ENCODE results near the gene ADAMTSL4. TPM values are rescaled to one million over a fixed set of nuclear protein-coding genes. Genes with fewer than 3 reads are reported as not detected.
"Not testable (repeated sequence)": the region's sequence is repeated elsewhere in the genome, so short reads cannot be mapped to it uniquely, and the experiment has no call there.

Gene ADAMTSL4
- total RNA-seq, 1 donor from 2014 or later: 85.3 TPM

DNA sequence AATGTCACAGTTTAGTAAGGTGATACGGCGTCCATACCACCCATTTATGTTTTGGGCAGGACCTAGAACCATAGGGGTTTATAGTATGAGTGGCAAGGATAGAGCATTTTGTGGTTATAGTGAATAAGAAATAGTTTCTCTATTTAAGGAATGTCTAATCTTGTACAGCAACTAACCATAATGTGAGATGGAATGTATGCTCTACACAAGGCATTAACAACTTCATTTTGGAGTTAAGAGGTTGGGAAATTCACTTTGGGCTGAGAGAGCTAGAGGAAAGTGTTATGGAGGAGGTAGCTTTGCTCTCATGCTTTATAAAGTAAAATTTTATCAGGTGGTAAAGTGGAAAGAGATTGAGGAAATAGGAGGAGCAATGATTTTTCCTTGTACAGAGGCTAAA lies 33.2 kb downstream of the ADAMTSL4 start:
- no peaks in the 10 kb centered on the region for H3K27me3 ChIP-seq
- peaks cover 0 to 6% of the 10 kb centered on the region in 2 donors for H3K4me1 ChIP-seq
- no peak for TF ChIP-seq CTCF (IDR thresholded peaks at IDR 0.05)
- no peak overlapping the region for H3K27ac ChIP-seq
- no peak for DNase-seq (ENCODE audit: low spot score in 2 of 2)
- H3K36me3 ChIP-seq: peaks cover under 1 to 19% of the 10 kb centered on the region in 2 donors
- intact Hi-C loops (cut with DNase I): no loop called here
- H3K4me3 ChIP-seq: no peak overlapping the region
- no peaks in the 10 kb centered on the region for H3K9me3 ChIP-seq

DNA sequence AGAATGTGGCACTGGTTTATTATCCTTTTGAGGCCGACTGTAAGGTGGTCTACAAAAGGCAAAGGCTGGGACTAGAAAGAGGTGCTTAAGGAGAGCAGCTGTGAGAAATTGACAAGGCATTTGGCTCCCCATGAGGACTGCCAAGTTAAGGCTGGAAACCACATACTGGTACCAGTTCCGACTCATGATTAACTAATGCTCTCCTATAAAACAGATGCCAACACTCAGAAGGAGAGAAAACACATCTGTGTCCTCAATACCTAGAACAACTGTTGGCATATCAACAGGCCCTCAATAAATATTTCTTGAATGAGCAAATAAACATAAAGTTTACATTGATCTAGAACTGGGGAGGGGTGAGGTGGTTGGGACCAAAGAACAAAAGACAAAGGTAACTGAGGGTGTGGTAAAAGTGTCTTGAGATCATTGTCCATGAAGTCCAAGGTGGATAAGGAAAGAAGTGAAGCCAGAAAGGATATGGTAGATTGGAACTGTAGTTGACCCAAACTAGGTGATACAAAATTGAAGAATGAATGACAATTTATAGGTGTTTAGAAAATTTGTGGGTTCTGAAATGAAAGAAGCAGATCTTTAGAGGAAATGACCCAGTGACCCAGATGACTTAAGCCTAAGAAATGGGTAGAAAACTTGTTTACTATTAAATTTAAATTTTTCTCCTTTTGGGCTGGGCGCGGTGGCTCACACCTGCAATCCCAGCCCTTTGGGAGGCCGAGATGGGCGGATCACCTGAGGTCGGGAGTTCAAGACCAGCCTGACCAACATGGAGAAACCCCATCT lies 47.1 kb downstream of the ADAMTSL4 start:
- TF ChIP-seq CTCF (IDR thresholded peaks at IDR 0.05): no peak
- Histone ChIP-seq H3K27me3 (no peaks in the 10 kb centered on the region), H3K4me1 (no peaks in the 10 kb centered on the region), H3K9me3 (no peaks in the 10 kb centered on the region), H3K27ac (no peak overlapping the region), H3K4me3 (no peak overlapping the region), H3K36me3 (peaks cover 4 to 15% of the 10 kb centered on the region in 2 donors)
- intact Hi-C loops (cut with DNase I): no loop called here
- no peak for DNase-seq (ENCODE audit: low spot score in 2 of 2)

- peaks cover 4 to 15% of the 10 kb centered on the region in 2 donors for H3K36me3 ChIP-seq
- no peak for TF ChIP-seq CTCF (IDR thresholded peaks at IDR 0.05)
- no peak overlapping the region for H3K4me3 ChIP-seq
- intact Hi-C loops (cut with DNase I): no loop called here
- no peaks in the 10 kb centered on the region for H3K4me1 ChIP-seq
- DNase-seq (ENCODE audit: low spot score in 2 of 2): no peak
- no peaks in the 10 kb centered on the region for H3K9me3 ChIP-seq
- H3K27me3 ChIP-seq: no peaks in the 10 kb centered on the region
- no peak overlapping the region for H3K27ac ChIP-seq
These were observed 47.8 kb downstream of the ADAMTSL4 start for GRCh38 chr1:150596976-150597375.

- peaks cover 4 to 15% of the 10 kb centered on the region in 2 donors for H3K36me3 ChIP-seq
- H3K9me3 ChIP-seq; H3K27ac ChIP-seq; intact Hi-C loops (cut with DNase I); DNase-seq (ENCODE audit: low spot score in 2 of 2); H3K27me3 ChIP-seq; H3K4me3 ChIP-seq; H3K4me1 ChIP-seq: not testable (repeated sequence)
These were observed 49.1 kb downstream of the ADAMTSL4 start for GRCh38 chr1:150598346-150598745.

GRCh38 chr1:150601540-150601939 lies 52.3 kb downstream of the ADAMTSL4 start:
- intact Hi-C loops (cut with DNase I): no loop called here
- Histone ChIP-seq H3K9me3 (no peaks in the 10 kb centered on the region), H3K27me3 (no peaks in the 10 kb centered on the region), H3K27ac (no peak overlapping the region), H3K4me3 (no peak overlapping the region), H3K4me1 (peaks cover 3 to 7% of the 10 kb centered on the region in 2 donors), H3K36me3 (peaks cover 4 to 15% of the 10 kb centered on the region in 2 donors)
- no peak for DNase-seq (ENCODE audit: low spot score in 2 of 2)
- no peak for TF ChIP-seq CTCF (IDR thresholded peaks at IDR 0.05)

DNA sequence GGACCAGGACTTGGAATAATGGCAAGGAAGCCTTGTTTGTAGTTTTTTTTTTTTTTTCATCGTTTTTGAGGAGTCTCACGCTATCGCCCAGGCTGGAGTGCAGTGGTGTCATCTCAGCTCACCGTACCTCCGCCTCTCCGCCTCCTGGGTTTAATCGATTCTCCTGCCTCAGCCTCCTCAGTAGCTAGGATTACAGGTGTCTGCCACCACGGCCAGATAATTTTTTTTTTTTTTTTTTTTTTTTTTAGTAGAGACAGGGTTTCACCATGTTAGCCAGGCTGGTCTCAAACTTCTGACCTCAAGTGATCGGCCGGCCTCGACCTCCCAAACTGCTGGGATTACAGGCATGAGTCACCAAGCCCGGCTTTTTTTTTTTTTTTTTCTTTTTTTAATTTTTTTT lies 53.2 kb downstream of the ADAMTSL4 start:
- H3K9me3 ChIP-seq; H3K4me3 ChIP-seq; DNase-seq (ENCODE audit: low spot score in 2 of 2); H3K27ac ChIP-seq; intact Hi-C loops (cut with DNase I); H3K27me3 ChIP-seq; H3K4me1 ChIP-seq: not testable (repeated sequence)
- H3K36me3 ChIP-seq: peaks cover 4 to 15% of the 10 kb centered on the region in 2 donors

All from ascending aorta (tissue), 2 donors.